HL-60 (cell line): ENCODE measurements around the gene HECW1.

ENCODE experiments used
- DNase-seq, 2 experiments: peaks; one replicate each; pipeline ENCODE4 v3.0.0-alpha.2; 2010 to 2020; ENCODE audit warnings: low read depth in 1 of 2, low spot score in 1 of 2
- H3K27ac ChIP-seq: fragments of 250-450 bp; sonication (Bioruptor Pico); replicated peaks from 2 replicates; pipeline ENCODE4 v1.5.1; 2020; ENCODE audit warnings: mild to moderate bottlenecking, moderate library complexity
- H3K27me3 ChIP-seq: fragments of 250-450 bp; sonication (Bioruptor Pico); 2 replicates; pipeline ENCODE4 v1.5.1; 2021; ENCODE audit warnings: mild to moderate bottlenecking, moderate library complexity; ENCODE audit not compliant: insufficient read depth, poor library complexity, severe bottlenecking
- H3K4me3 ChIP-seq: replicated peaks from 2 replicates; pipeline ENCODE4 v1.5.1; 2011; ENCODE audit warnings: mild to moderate bottlenecking, control low read depth, low read length; ENCODE audit not compliant: insufficient read depth
- GABPA ChIP-seq: IDR thresholded peaks from 2 replicates; pipeline ENCODE4 v1.6.1; 2012; ENCODE audit warnings: low read depth
- POLR2AphosphoS5 ChIP-seq: IDR thresholded peaks from 2 replicates; pipeline ENCODE4 v1.6.1; 2012; ENCODE audit warnings: low read depth
- SPI1 ChIP-seq: IDR thresholded peaks from 2 replicates; pipeline ENCODE4 v1.6.1; 2012; ENCODE audit warnings: low read depth, mild to moderate bottlenecking, borderline replicate concordance
- TF ChIP-seq, protein P1 (sequence below): IDR thresholded peaks from 2 replicates; pipeline ENCODE4 v1.6.1; 2012; ENCODE audit warnings: low read depth; ENCODE audit not compliant: insufficient replicate concordance
- TF ChIP-seq, protein P2 (sequence below): IDR thresholded peaks from one replicate; pipeline ENCODE4 v1.5.1; 2011; ENCODE audit warnings: low read length, control low read depth, inconsistent platforms; ENCODE audit not compliant: insufficient read depth

Gene HECW1

DNA sequence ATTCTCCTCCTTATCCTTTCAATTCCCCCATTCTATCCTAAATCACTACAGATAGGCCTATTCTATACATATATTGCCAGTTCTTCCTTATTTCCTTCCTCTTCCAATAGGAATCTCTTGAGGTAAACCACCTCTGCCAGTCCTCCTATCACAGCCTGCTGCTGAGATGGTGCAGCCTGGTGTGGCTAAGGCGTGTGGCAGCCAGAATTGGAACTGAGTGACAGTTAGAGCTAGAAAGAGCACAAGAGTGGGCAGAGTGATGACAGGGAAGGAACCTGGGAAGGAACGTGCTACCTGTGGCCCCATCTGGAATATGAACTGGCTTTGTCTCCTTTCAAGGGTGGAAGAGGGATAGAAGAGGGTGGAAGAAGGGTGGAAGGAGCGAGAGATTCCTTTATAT lies 187.7 kb downstream of the HECW1 start:
- no peak overlapping the region for H3K4me3 ChIP-seq
- TF ChIP-seq SPI1 = no peak
- TF ChIP-seq POLR2AphosphoS5 = no peak
- TF ChIP-seq, protein P1, sequence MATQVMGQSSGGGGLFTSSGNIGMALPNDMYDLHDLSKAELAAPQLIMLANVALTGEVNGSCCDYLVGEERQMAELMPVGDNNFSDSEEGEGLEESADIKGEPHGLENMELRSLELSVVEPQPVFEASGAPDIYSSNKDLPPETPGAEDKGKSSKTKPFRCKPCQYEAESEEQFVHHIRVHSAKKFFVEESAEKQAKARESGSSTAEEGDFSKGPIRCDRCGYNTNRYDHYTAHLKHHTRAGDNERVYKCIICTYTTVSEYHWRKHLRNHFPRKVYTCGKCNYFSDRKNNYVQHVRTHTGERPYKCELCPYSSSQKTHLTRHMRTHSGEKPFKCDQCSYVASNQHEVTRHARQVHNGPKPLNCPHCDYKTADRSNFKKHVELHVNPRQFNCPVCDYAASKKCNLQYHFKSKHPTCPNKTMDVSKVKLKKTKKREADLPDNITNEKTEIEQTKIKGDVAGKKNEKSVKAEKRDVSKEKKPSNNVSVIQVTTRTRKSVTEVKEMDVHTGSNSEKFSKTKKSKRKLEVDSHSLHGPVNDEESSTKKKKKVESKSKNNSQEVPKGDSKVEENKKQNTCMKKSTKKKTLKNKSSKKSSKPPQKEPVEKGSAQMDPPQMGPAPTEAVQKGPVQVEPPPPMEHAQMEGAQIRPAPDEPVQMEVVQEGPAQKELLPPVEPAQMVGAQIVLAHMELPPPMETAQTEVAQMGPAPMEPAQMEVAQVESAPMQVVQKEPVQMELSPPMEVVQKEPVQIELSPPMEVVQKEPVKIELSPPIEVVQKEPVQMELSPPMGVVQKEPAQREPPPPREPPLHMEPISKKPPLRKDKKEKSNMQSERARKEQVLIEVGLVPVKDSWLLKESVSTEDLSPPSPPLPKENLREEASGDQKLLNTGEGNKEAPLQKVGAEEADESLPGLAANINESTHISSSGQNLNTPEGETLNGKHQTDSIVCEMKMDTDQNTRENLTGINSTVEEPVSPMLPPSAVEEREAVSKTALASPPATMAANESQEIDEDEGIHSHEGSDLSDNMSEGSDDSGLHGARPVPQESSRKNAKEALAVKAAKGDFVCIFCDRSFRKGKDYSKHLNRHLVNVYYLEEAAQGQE = no peak
- TF ChIP-seq, protein P2, sequence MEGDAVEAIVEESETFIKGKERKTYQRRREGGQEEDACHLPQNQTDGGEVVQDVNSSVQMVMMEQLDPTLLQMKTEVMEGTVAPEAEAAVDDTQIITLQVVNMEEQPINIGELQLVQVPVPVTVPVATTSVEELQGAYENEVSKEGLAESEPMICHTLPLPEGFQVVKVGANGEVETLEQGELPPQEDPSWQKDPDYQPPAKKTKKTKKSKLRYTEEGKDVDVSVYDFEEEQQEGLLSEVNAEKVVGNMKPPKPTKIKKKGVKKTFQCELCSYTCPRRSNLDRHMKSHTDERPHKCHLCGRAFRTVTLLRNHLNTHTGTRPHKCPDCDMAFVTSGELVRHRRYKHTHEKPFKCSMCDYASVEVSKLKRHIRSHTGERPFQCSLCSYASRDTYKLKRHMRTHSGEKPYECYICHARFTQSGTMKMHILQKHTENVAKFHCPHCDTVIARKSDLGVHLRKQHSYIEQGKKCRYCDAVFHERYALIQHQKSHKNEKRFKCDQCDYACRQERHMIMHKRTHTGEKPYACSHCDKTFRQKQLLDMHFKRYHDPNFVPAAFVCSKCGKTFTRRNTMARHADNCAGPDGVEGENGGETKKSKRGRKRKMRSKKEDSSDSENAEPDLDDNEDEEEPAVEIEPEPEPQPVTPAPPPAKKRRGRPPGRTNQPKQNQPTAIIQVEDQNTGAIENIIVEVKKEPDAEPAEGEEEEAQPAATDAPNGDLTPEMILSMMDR = no peak
- TF ChIP-seq GABPA = no peak
- DNase-seq = no peak

DNA sequence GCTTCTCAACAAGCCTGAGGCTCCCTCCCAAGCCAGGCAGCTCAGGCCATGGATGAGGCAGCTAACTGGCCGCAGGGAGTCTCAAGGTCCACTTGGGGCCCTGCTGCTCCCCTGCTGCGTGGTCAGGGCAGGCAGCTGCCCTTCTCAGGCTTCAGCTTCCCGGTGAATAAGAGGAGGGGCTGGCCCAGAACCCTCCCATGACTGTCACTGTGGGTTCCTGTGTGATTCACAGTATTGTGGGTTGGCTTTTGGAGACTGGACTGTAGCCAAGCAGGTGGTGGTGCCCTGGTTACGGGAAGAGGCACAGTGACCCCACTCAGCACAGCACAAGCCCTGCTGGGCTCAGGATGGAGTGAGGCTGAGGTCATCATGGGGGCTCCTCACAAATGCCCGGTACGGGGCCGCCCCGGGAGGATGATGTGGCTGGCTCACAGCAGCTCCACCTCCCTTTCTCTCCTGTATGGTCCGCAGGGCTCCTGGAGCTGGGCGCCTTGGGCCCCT lies 189.8 kb downstream of the HECW1 start:
- no peak for DNase-seq
- Histone ChIP-seq H3K27me3 (peaks cover 5% of the 10 kb centered on the region), H3K27ac (no peak overlapping the region), H3K4me3 (no peak overlapping the region)
- TF ChIP-seq POLR2AphosphoS5 = no peak
- TF ChIP-seq, protein P1 = no peak
- no peak for TF ChIP-seq GABPA
- TF ChIP-seq, protein P2 = no peak
- no peak for TF ChIP-seq SPI1

More for the DNA sequence above, 187.7 kb downstream of the HECW1 start:
- H3K27me3 ChIP-seq = peaks cover 5% of the 10 kb centered on the region
- no peak overlapping the region for H3K27ac ChIP-seq

DNA sequence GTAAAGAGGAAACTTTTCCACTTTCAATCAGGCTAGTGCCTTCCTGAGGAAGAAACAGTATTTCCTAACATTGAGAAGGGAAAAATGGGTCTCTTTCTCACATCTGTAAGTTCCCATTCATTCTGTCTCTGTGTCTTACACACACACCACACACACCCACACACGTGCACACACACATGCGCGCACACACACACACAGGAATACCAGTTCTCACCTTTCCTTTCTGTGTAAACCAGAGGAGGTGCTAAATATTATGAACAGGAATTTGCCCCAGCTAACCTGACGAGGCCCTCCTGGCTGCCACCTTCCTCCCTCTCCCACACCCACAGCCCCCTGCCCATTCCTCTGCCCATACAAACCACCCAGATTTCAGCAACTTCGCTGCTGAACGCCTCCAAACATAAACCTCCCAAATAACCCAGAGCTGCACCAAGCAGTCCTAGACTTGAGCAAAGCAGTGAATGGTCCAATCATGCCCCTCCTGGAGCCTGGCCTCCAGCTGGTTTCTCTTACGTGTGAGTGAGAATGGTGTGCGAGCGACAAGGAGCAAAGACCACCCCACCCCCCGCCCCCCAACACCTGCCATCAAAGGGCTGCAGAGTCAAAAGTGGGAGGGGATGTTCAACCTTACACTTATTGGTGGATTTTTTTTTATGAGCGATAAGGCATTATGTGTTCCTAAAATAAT lies 190.5 kb downstream of the HECW1 start:
- TF ChIP-seq SPI1 = no peak
- no peak for TF ChIP-seq GABPA
- no peak for TF ChIP-seq POLR2AphosphoS5
- TF ChIP-seq, protein P2 = no peak
- TF ChIP-seq, protein P1 = no peak
- DNase-seq = no peak
- Histone ChIP-seq H3K27ac (no peak overlapping the region), H3K27me3 (peaks cover 5% of the 10 kb centered on the region), H3K4me3 (no peak overlapping the region)
